A549 (cell line): Measurements from ENCODE around the gene OR52B6. TPM values are rescaled to one million over a fixed set of nuclear protein-coding genes. Genes with fewer than 3 reads are reported as not detected.

ENCODE experiments used
- ATAC-seq, 2 experiments: fragments of 200-7000 bp in 1 of 2; fragments of >200 bp in 1 of 2; cut with Nextera tagmentation in 1 of 2; cut with Tn5 transposase in 1 of 2; 3 replicates each; pipeline versions ENCODE4 v1.8.0 to v1.9.1; 2018 to 2020; ENCODE audit warnings: mild to moderate bottlenecking in 1 of 2, moderate library complexity in 1 of 2
- CTCF ChIA-PET: fragments of 300-600 bp; sonication (Branson Sonifier 250); formaldehyde crosslinking; extraction: SDS; loops from one replicate; lab custom pipeline; 2021; ENCODE audit warnings: antibody characterized with exemption, inconsistent platforms; lab: Yijun Ruan, JAX
- POLR2A ChIA-PET: fragments of 350-600 bp; formaldehyde crosslinking; extraction: SDS; loops from one replicate; lab custom pipeline; 2021; ENCODE audit warnings: antibody characterized with exemption, inconsistent platforms; lab: Yijun Ruan, JAX
- DNase-seq, 2 experiments: peaks; one replicate each; pipeline versions ENCODE4 v3.0.0 to v3.0.0-alpha.2; 2011 to 2016; ENCODE audit warnings: low read depth in 1 of 2, low spot score in 1 of 2
- FAIRE-seq: peaks from 2 replicates; lab custom pipeline; 2011; peaks lifted over from hg19 to GRCh38; lab: Jason Lieb, UNC
- H3K27ac ChIP-seq, 2 experiments: fragments of >200 bp; sonication (Bioruptor Twin); formaldehyde crosslinking; 3 replicates each; pipeline ENCODE4 v1.5.1; 2016 to 2017
- H3K4me1 ChIP-seq: fragments of >200 bp; sonication (Bioruptor Twin); formaldehyde crosslinking; 3 replicates; pipeline ENCODE4 v1.6.1; 2016
- H3K4me2 ChIP-seq: fragments of >200 bp; sonication (Bioruptor Twin); formaldehyde crosslinking; 3 replicates; pipeline ENCODE4 v1.6.1; 2016
- H3K4me3 ChIP-seq: fragments of >200 bp; sonication (Bioruptor Twin); formaldehyde crosslinking; 3 replicates; pipeline ENCODE4 v1.5.1; 2016
- H3K9me3 ChIP-seq: fragments of >200 bp; sonication (Bioruptor Twin); formaldehyde crosslinking; 3 replicates; pipeline ENCODE4 v1.6.1; 2016
- BHLHE40 ChIP-seq: IDR thresholded peaks from 2 replicates; pipeline ENCODE4 v1.6.1; 2012; ENCODE audit warnings: low read depth, low read length, inconsistent platforms
- CHD4 ChIP-seq: fragments of 200-600 bp; sonication (generic); IDR thresholded peaks from 2 replicates; pipeline ENCODE4 v1.6.1; 2016; ENCODE audit warnings: antibody characterized with exemption, mild to moderate bottlenecking, borderline replicate concordance
- EHF ChIP-seq: fragments of 250-450 bp; sonication (Bioruptor Pico); IDR thresholded peaks from 2 replicates; pipeline ENCODE4 v1.5.0; 2020; ENCODE audit warnings: mild to moderate bottlenecking
- EHMT2 ChIP-seq: fragments of 200-600 bp; sonication (generic); IDR thresholded peaks from 2 replicates; pipeline ENCODE4 v1.6.1; 2016; ENCODE audit warnings: antibody characterized with exemption, low read depth, mild to moderate bottlenecking, moderate library complexity
- FOXS1 ChIP-seq: fragments of 250-450 bp; sonication (Bioruptor Pico); IDR thresholded peaks from 2 replicates; pipeline ENCODE4 v1.5.0; 2020; ENCODE audit warnings: mild to moderate bottlenecking, moderate library complexity
- HES2 ChIP-seq: fragments of >200 bp; sonication (Bioruptor Twin); formaldehyde crosslinking; IDR thresholded peaks from 2 replicates; pipeline ENCODE4 v1.6.1; 2016
- HEYL ChIP-seq: fragments of 250-450 bp; sonication (Bioruptor Pico); IDR thresholded peaks from 2 replicates; pipeline ENCODE4 v1.8.0; 2021; ENCODE audit warnings: mild to moderate bottlenecking, moderate library complexity
- HOXB13 ChIP-seq: fragments of 250-450 bp; sonication (Bioruptor Pico); IDR thresholded peaks from 2 replicates; pipeline ENCODE4 v1.5.0; 2020; ENCODE audit warnings: low read depth, mild to moderate bottlenecking, moderate library complexity
- HOXB5 ChIP-seq: fragments of 250-450 bp; sonication (Bioruptor Pico); IDR thresholded peaks from 2 replicates; pipeline ENCODE4 v1.5.0; 2020; ENCODE audit warnings: mild to moderate bottlenecking, moderate library complexity
- JUN ChIP-seq, 2 experiments: fragments of >200 bp; sonication (Bioruptor Twin); formaldehyde crosslinking; IDR thresholded peaks; 2 replicates in 1 of 2; 3 replicates in 1 of 2; pipeline ENCODE4 v1.6.1; 2016 to 2017
- PBX3 ChIP-seq: IDR thresholded peaks from 2 replicates; pipeline ENCODE4 v1.6.1; 2012
- PHF8 ChIP-seq: fragments of 200-600 bp; sonication (generic); IDR thresholded peaks from 2 replicates; pipeline ENCODE4 v1.6.1; 2016; ENCODE audit warnings: low read depth, mild to moderate bottlenecking, antibody characterized with exemption, moderate library complexity, borderline replicate concordance
- POLR2A ChIP-seq: IDR thresholded peaks from 2 replicates; pipeline ENCODE4 v1.6.1; 2012; ENCODE audit warnings: mild to moderate bottlenecking, low read length
- RAD21 ChIP-seq, 2 experiments: fragments of >200 bp in 1 of 2; sonication (Bioruptor Twin) in 1 of 2; formaldehyde crosslinking in 1 of 2; IDR thresholded peaks in 1 of 2; conservative IDR thresholded peaks in 1 of 2; 2 replicates in 1 of 2; 3 replicates in 1 of 2; pipeline ENCODE4 v1.6.1; 2012 to 2018; ENCODE audit warnings: inconsistent platforms in 1 of 2
- WGBS: methylation state at CpG from one replicate; pipeline ENCODE4 v1.1.6; 2017; ENCODE audit errors: missing lambda C conversion rate; 5-methylcytosine and 5-hydroxymethylcytosine counted together
- polyA plus RNA-seq, 4 experiments: library from polyadenylated mRNA; depleted of rRNA in 3 of 4; stranded (reverse); fragments of >200 nt; fragmentation: RNase III in 1 of 4; extraction: RNeasy Plus Mini Kit Qiagen cat#74134 plus additional on column Dnase treatment in 1 of 4; gene quantifications; 2 replicates in 3 of 4; 3 replicates in 1 of 4; pipeline ENCODE4 v1.2.3, GENCODE V29; 2011 to 2017
- TF ChIP-seq, protein P1 (sequence below): fragments of 150-350 bp; IDR thresholded peaks from 2 replicates; pipeline ENCODE4 v1.6.1; 2014; ENCODE audit warnings: low read depth, mild to moderate bottlenecking, low read length
- TF ChIP-seq, protein P2 (sequence below): IDR thresholded peaks from 2 replicates; pipeline ENCODE4 v1.6.1; 2012

The OR52B6 gene
- polyA plus RNA-seq, 2 of the 4 experiments (the other 2 are of a cell fraction), result not detected

GRCh38 chr11:5564259-5565019 is 16.2 kb upstream of the OR52B6 start:
- no peaks in the 10 kb centered on the region for H3K4me1 ChIP-seq
- CTCF ChIA-PET, result no interaction called here
- H3K4me2 ChIP-seq, result no peak overlapping the region
- DNase-seq (no peak), FAIRE-seq (no peak), ATAC-seq (no peak)
- TF ChIP-seq, protein P1, sequence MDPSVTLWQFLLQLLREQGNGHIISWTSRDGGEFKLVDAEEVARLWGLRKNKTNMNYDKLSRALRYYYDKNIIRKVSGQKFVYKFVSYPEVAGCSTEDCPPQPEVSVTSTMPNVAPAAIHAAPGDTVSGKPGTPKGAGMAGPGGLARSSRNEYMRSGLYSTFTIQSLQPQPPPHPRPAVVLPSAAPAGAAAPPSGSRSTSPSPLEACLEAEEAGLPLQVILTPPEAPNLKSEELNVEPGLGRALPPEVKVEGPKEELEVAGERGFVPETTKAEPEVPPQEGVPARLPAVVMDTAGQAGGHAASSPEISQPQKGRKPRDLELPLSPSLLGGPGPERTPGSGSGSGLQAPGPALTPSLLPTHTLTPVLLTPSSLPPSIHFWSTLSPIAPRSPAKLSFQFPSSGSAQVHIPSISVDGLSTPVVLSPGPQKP, result no peak
- no peak for TF ChIP-seq EHF (CRISPR knock-in tag)
- TF ChIP-seq CHD4, result no peak
- POLR2A ChIA-PET, result no interaction called here
- H3K9me3 ChIP-seq, result no peaks in the 10 kb centered on the region
- no peak overlapping the region for H3K27ac ChIP-seq
- 49% methylated on average over 1 of the region's 1 CpG for WGBS
- no peak overlapping the region for H3K4me3 ChIP-seq

GRCh38 chr11:5574654-5575053 is 6.0 kb upstream of the OR52B6 start:
- WGBS, result 69% methylated on average over 2 of the region's 2 CpGs

GRCh38 chr11:5575152-5575551 is 5.5 kb upstream of the OR52B6 start:
- WGBS, result 19% methylated on average over 4 of the region's 4 CpGs
- Histone ChIP-seq H3K4me2 (no peak overlapping the region), H3K4me3 (no peak overlapping the region), H3K4me1 (no peaks in the 10 kb centered on the region), H3K27ac (no peak overlapping the region), H3K9me3 (no peaks in the 10 kb centered on the region)
- TF ChIP-seq PBX3 (no peak), RAD21 (conservative IDR thresholded peaks at IDR 0.05 in 1 of 2, IDR thresholded peaks at IDR 0.05 in 1 of 2) (no peak), PHF8 (no peak)
- FAIRE-seq, result no peak
- ATAC-seq, result no peak
- CTCF ChIA-PET, result no interaction called here
- no peak for DNase-seq
- POLR2A ChIA-PET, result no interaction called here

More at GRCh38 chr11:5574654-5575053, 6.0 kb upstream of the OR52B6 start:
- no peak overlapping the region for H3K27ac ChIP-seq
- FAIRE-seq (no peak), ATAC-seq (no peak), DNase-seq (no peak)
- ChIA-PET POLR2A (no interaction called here), CTCF (no interaction called here)
- H3K4me1 ChIP-seq, result no peaks in the 10 kb centered on the region
- no peak overlapping the region for H3K4me2 ChIP-seq
- H3K4me3 ChIP-seq, result no peak overlapping the region
- TF ChIP-seq HEYL (CRISPR knock-in tag), result no peak
- no peak for TF ChIP-seq HOXB13
- TF ChIP-seq PHF8, result no peak
- no peak for TF ChIP-seq EHMT2
- no peak for TF ChIP-seq HES2
- no peak for TF ChIP-seq POLR2A
- no peak for TF ChIP-seq BHLHE40
- no peaks in the 10 kb centered on the region for H3K9me3 ChIP-seq

DNA sequence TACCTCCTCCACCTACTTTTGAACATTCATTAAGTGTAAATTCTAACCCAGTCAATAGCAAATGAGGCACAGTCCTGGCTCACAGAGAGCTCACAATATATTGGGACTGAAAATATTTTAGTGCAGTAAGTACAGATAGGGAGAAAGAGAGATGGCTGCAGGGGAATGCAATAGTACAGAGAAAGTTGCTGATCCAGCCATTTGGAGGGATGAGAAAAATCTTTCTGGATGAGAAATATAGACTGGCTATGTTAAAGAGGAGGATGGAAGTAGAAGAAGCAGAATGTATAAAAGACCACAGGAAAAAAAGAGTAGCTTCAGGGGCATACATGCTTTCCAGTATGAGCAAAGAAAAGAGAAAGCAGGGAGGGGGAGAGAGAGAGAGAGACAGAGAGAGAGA is 3.6 kb upstream of the OR52B6 start:
- no peak overlapping the region for H3K4me2 ChIP-seq
- FAIRE-seq (no peak), DNase-seq (no peak)
- POLR2A ChIA-PET, result no interaction called here
- TF ChIP-seq FOXS1 (no peak), JUN (IDR thresholded peaks at IDR 0.05) (no peak), EHF (CRISPR knock-in tag) (no peak), RAD21 (conservative IDR thresholded peaks at IDR 0.05 in 1 of 2, IDR thresholded peaks at IDR 0.05 in 1 of 2) (no peak), HOXB5 (CRISPR knock-in tag) (no peak)
- TF ChIP-seq, protein P2, sequence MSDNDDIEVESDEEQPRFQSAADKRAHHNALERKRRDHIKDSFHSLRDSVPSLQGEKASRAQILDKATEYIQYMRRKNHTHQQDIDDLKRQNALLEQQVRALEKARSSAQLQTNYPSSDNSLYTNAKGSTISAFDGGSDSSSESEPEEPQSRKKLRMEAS, result no peak
- TF ChIP-seq, all 56 proteins: peak for 0
- Histone ChIP-seq H3K4me3 (no peak overlapping the region), H3K27ac (no peak overlapping the region), H3K9me3 (no peaks in the 10 kb centered on the region), H3K4me1 (no peaks in the 10 kb centered on the region)
- CTCF ChIA-PET, result no interaction called here
- no peak for ATAC-seq
